ENCODE data around the gene MYO18B.

The MYO18B gene

DNA sequence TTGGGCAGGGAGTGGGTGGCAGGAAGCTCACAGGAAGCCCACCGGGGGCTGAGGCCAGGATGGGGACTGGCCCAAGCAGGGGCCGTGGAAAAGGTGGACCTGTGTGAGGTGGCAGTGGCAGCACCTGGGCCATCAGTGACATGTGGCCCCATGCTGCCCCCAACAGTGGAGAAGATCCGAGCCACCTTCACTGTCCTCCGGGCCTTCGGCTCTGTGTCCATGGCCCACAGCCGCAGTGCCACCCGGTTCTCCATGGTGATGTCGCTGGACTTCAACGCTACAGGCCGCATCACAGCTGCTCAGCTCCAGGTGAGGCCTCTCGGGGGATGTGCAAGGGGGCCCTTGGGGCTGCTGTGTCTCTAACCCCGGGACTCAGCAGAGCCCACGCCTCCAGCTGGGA lies 37.9 kb downstream of the MYO18B start:
- TF ChIP-seq CREB1 (IDR thresholded peaks at IDR 0.05; ENCODE audit: low read depth) (no peak), ZBTB7A (IDR thresholded peaks at IDR 0.05; ENCODE audit: low read depth) (no peak), CEBPB (IDR thresholded peaks at IDR 0.05) (no peak)

GRCh38 chr22:25780673-25781072 lies 38.7 kb downstream of the MYO18B start:
- TF ChIP-seq, protein P1, sequence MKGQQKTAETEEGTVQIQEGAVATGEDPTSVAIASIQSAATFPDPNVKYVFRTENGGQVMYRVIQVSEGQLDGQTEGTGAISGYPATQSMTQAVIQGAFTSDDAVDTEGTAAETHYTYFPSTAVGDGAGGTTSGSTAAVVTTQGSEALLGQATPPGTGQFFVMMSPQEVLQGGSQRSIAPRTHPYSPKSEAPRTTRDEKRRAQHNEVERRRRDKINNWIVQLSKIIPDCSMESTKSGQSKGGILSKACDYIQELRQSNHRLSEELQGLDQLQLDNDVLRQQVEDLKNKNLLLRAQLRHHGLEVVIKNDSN (IDR thresholded peaks at IDR 0.05), result no peak
- TF ChIP-seq RAD21 (IDR thresholded peaks at IDR 0.05; ENCODE audit: low read depth) (no peak), ZBTB7A (IDR thresholded peaks at IDR 0.05; ENCODE audit: low read depth) (no peak), CREB1 (IDR thresholded peaks at IDR 0.05; ENCODE audit: low read depth) (no peak), MAX (IDR thresholded peaks at IDR 0.05) (no peak), TEAD4 (IDR thresholded peaks at IDR 0.05) (no peak), YY1 (IDR thresholded peaks at IDR 0.05; ENCODE audit: low read depth) (no peak), NFIC (IDR thresholded peaks at IDR 0.05) (no peak), TCF12 (IDR thresholded peaks at IDR 0.05; ENCODE audit: low read depth) (no peak)

DNA sequence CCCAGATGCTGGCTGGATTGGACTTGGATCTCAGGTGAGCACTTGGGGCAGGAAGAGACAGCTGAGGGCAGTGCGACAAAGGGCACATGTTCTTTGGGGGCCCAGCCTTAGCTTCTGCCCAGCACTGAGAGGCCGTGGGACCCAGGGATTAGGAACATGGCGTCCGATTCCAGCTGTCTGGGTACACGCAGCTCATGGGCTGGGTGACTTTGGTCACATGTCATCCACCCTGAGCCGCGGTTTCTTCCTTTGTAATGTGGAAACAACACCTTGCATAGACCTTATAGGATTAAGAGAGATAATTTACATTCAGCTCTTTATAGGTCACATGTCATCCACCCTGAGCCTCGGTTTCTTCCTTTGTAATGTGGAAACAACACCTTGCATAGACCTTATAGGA lies 39.8 kb downstream of the MYO18B start:
- TF ChIP-seq FOXM1 (IDR thresholded peaks at IDR 0.05; ENCODE audit: borderline replicate concordance, low read depth) (no peak), RAD21 (IDR thresholded peaks at IDR 0.05; ENCODE audit: low read depth) (no peak), ZBTB7A (IDR thresholded peaks at IDR 0.05; ENCODE audit: low read depth) (no peak), TCF12 (IDR thresholded peaks at IDR 0.05; ENCODE audit: low read depth) (no peak), MAX (IDR thresholded peaks at IDR 0.05) (no peak), CREB1 (IDR thresholded peaks at IDR 0.05; ENCODE audit: low read depth) (no peak), TAF1 (IDR thresholded peaks at IDR 0.05; ENCODE audit: low read depth) (no peak), NFIC (IDR thresholded peaks at IDR 0.05) (no peak)
- TF ChIP-seq, protein P1 (IDR thresholded peaks at IDR 0.05), result no peak

- TF ChIP-seq EGR1 (IDR thresholded peaks at IDR 0.05) (no peak), RAD21 (IDR thresholded peaks at IDR 0.05; ENCODE audit: low read depth) (no peak), TEAD4 (IDR thresholded peaks at IDR 0.05) (no peak), EP300 (IDR thresholded peaks at IDR 0.05; ENCODE audit: borderline replicate concordance) (no peak), FOXM1 (IDR thresholded peaks at IDR 0.05; ENCODE audit: borderline replicate concordance, low read depth) (no peak), MAX (IDR thresholded peaks at IDR 0.05) (no peak), TAF1 (IDR thresholded peaks at IDR 0.05; ENCODE audit: low read depth) (no peak)
- TF ChIP-seq, protein P2, sequence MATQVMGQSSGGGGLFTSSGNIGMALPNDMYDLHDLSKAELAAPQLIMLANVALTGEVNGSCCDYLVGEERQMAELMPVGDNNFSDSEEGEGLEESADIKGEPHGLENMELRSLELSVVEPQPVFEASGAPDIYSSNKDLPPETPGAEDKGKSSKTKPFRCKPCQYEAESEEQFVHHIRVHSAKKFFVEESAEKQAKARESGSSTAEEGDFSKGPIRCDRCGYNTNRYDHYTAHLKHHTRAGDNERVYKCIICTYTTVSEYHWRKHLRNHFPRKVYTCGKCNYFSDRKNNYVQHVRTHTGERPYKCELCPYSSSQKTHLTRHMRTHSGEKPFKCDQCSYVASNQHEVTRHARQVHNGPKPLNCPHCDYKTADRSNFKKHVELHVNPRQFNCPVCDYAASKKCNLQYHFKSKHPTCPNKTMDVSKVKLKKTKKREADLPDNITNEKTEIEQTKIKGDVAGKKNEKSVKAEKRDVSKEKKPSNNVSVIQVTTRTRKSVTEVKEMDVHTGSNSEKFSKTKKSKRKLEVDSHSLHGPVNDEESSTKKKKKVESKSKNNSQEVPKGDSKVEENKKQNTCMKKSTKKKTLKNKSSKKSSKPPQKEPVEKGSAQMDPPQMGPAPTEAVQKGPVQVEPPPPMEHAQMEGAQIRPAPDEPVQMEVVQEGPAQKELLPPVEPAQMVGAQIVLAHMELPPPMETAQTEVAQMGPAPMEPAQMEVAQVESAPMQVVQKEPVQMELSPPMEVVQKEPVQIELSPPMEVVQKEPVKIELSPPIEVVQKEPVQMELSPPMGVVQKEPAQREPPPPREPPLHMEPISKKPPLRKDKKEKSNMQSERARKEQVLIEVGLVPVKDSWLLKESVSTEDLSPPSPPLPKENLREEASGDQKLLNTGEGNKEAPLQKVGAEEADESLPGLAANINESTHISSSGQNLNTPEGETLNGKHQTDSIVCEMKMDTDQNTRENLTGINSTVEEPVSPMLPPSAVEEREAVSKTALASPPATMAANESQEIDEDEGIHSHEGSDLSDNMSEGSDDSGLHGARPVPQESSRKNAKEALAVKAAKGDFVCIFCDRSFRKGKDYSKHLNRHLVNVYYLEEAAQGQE (IDR thresholded peaks at IDR 0.05; ENCODE audit: low read depth), result no peak
- TF ChIP-seq, protein P1 (IDR thresholded peaks at IDR 0.05), result no peak
Measured at GRCh38 chr22:25782831-25783230, 40.8 kb downstream of the MYO18B start.

DNA sequence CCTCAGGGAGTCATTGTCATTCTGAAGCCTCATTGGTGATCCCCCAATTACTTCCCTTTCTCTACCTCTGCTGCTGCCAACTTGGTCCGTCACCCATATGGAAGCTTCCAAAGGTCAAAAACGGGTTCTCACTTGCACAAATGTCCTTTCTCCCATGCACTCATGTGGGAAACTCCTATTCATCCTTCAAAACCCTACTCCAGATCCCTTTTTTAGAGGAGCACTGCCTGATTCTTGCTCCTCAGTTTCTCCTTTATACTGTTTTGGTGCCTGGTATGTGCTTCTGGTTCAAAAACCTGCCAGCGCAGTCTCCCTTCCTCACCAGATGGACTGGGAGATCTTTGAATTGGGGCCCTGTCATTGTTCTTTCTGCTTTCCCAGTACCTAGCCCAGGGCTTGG lies 41.9 kb downstream of the MYO18B start:
- TF ChIP-seq, protein P2 (IDR thresholded peaks at IDR 0.05; ENCODE audit: low read depth), result no peak
- TF ChIP-seq EGR1 (IDR thresholded peaks at IDR 0.05), result no peak
- no peak for TF ChIP-seq CEBPB (IDR thresholded peaks at IDR 0.05)
- no peak for TF ChIP-seq ZBTB7A (IDR thresholded peaks at IDR 0.05; ENCODE audit: low read depth)
- TF ChIP-seq, protein P1 (IDR thresholded peaks at IDR 0.05), result no peak
- no peak for TF ChIP-seq RAD21 (IDR thresholded peaks at IDR 0.05; ENCODE audit: low read depth)
- TF ChIP-seq TAF1 (IDR thresholded peaks at IDR 0.05; ENCODE audit: low read depth), result no peak
- TF ChIP-seq FOXM1 (IDR thresholded peaks at IDR 0.05; ENCODE audit: borderline replicate concordance, low read depth), result no peak
- TF ChIP-seq YY1 (IDR thresholded peaks at IDR 0.05; ENCODE audit: low read depth), result no peak
- no peak for TF ChIP-seq TCF12 (IDR thresholded peaks at IDR 0.05; ENCODE audit: low read depth)

DNA sequence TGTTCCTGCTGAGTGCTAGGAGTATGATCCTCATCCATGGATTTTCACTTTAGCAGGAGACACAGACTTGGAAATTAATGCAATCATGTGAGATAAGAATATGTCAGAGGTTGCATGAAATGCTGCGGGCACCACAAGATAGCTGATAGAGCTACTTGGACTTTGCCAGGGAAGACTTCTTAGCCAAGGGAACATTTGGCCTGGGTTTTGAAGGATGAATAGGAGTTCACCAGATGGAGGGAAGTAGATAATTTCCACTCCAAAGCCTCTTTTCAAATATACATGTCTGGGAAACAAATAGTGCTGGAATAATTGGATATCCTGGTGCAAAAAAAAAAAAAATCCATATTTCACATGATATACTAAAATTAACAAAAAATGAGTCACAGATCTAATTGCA lies 44.2 kb downstream of the MYO18B start:
- no peak for TF ChIP-seq TEAD4 (IDR thresholded peaks at IDR 0.05)
- no peak for TF ChIP-seq TCF12 (IDR thresholded peaks at IDR 0.05; ENCODE audit: low read depth)
- no peak for TF ChIP-seq ZBTB7A (IDR thresholded peaks at IDR 0.05; ENCODE audit: low read depth)
- TF ChIP-seq TAF1 (IDR thresholded peaks at IDR 0.05; ENCODE audit: low read depth), result no peak
- TF ChIP-seq CREB1 (IDR thresholded peaks at IDR 0.05; ENCODE audit: low read depth), result no peak
- TF ChIP-seq, protein P2 (IDR thresholded peaks at IDR 0.05; ENCODE audit: low read depth), result no peak
- TF ChIP-seq CEBPB (IDR thresholded peaks at IDR 0.05), result no peak
- no peak for TF ChIP-seq MAX (IDR thresholded peaks at IDR 0.05)
- TF ChIP-seq YY1 (IDR thresholded peaks at IDR 0.05; ENCODE audit: low read depth), result no peak
- no peak for TF ChIP-seq FOXM1 (IDR thresholded peaks at IDR 0.05; ENCODE audit: borderline replicate concordance, low read depth)
- TF ChIP-seq RAD21 (IDR thresholded peaks at IDR 0.05; ENCODE audit: low read depth), result no peak
- TF ChIP-seq EP300 (IDR thresholded peaks at IDR 0.05; ENCODE audit: borderline replicate concordance), result no peak
- TF ChIP-seq, protein P1 (IDR thresholded peaks at IDR 0.05), result no peak
- no peak for TF ChIP-seq NFIC (IDR thresholded peaks at IDR 0.05)
- TF ChIP-seq EGR1 (IDR thresholded peaks at IDR 0.05), result no peak
